NCI-H526 (cell line): Measurements from ENCODE around the gene CEP350.
A peak's percentile ranks its signal among the peaks of the same experiment; 100 is the strongest.
"Not testable (repeated sequence)": the region's sequence is repeated elsewhere in the genome, so short reads cannot be mapped to it uniquely, and the experiment has no call there.

Experiments used
- DNase-seq, 2 experiments: peaks; one replicate each; lab custom pipeline; 2025; lab: John Stamatoyannopoulos, UW

CEP350 gene

DNA sequence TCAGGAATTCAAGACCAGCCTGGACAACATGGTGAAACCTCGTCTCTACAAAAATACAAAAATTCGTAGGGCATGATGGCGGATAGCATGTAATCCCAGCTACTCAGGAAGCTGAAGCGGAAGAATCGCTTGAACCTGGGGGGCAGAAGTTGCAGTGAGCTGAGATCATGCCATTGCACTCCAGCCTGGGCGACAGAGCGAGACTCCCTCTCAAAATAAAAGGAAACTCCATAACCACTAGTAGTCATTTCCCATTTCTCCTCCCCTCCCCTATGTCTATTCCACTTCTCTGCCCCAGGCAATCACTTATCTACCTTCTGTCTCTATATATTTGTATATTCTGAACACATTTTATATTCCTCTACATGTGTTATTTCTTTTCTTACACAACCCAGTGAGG is 4.0 kb upstream of the CEP350 start:
- no peak for DNase-seq

DNA sequence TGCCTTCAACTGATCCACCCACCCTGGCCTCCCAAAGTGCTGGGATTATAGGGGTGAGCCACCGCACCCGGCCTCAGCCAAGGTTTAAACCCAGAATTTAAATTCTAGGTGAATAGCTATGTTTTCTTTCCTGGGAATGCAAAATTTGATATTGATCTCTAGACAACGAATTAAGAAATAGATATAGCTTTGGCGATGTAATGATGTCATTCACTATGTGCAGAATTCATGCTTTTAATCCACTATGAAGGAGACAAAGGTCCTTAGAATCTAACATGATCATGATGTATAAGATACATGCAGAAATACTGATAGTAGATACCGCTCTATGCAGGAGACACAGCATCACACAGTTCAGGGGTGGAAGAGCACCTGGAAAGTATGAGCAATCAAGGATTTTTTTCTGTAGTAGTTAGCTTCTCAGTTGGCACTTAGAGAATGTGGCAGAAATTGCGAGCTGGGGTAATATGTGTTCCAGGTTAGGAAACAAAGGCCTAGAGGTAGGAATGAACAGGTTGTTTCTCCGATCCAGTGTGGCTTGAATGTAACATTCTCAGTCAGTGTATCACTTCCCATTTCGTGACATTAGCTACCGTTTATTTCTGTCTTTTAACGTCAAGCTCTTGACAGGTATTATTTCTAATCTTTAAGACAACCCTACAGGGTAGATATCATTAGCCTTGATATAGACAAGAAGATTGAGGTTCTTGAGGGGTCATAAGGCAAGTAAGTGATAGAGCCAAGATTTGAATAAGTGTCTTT is 3.0 kb upstream of the CEP350 start:
- DNase-seq = no peak

DNA sequence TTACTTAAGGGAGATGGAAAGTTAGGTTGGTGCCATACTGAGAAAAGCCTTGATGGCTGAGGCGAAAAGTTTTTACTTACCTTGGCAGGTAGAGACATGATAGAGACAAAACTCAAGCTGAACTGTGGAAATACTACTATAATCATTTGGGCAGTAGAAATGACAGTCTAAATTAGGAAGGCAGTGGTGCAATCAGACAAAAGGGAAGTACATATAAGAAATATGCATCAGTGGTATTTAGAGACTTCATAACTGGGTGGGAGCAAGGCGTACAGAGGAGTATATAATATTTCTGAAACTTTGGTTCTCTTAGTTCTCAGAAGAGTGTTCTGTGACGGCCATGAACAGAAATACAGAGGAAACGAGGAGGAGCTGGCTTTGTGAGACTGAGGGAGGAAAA is 2.4 kb upstream of the CEP350 start:
- no peak for DNase-seq

DNA sequence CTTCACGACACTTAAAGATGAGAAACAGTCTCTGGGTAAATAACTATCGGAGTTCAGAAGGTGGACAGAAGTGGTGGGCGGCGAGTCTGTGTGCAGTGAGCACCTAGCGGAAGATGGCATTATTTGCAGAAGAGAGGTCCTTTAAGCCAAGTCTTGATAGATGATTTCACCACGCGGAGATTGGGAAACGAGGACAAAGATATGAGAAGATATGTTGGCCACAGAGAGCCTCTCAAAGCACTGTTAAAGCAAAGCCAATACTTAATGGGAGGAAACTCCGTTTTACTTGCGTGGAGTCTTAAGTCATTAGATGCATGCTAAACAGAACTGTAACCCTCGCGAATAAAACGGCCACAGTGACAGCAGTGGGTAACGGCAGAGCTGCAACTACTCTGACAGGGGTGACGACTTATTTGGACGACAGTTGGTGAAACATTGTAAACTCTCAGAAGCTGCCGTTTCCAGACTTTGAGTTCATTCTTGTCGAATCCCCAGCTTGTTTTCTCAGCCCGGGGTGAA is 577 bp upstream of the CEP350 start:
- DNase-seq = peak; percentile 92 to 93

DNA sequence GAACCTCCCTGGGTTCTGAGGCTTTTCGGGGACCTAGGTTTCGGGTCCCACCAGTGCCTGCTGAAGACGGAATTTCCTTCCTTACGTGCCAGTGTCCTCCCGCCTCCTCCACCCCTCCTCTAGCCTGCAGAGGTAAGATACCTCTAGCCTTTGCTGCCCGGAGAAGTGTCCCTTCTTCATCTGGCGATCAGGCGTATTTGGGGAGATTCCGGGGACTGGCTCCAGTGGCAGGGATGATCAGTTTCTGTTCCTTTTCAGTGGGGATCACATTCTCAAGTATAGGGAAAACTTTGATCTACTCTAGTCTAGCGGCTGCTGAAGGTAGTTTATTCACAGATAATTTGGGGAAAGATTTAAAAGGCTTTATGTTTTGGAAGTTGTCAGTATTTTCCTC is 674 bp downstream of the CEP350 start:
- peak in 1 of 2 experiments; percentile 77 for DNase-seq

DNA sequence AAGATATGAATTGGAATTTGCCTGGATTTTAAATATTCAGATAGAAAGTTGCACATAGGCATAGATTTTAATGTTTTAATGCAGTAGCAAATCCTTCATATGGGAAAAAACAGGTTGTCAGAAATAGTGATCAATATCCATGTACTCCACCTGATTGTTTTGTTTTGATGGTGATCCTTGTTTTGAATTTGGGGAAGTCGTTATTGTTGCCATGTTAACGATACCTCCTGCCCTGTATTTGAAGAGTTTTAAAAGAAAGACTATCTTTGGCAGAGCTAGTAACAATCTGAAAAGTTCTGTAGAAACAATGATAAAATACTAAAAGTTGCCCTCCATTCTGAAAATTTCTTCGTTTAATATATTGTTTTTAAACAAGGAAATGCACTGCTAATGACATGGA is 1.1 kb downstream of the CEP350 start:
- DNase-seq = peak in 1 of 2 experiments; percentile 26

DNA sequence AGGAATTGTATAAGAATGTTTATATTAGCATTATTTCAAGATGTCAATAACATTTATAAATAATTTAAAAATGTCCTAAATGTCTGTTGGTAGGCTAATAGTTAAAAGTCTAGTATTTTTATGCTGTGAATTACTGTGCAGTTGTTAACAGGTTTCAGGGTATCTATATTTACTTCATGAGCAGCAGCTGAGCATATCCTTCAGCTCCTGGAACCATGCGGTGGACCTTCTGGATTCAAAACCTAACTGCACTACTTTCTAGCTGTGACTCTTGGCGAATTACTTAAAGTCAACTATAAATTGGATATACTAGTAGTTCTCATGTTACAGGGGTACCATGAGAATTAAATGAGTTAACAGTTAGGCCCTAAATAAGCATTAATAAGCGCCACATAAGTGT is 3.7 kb downstream of the CEP350 start:
- DNase-seq = no peak

DNA sequence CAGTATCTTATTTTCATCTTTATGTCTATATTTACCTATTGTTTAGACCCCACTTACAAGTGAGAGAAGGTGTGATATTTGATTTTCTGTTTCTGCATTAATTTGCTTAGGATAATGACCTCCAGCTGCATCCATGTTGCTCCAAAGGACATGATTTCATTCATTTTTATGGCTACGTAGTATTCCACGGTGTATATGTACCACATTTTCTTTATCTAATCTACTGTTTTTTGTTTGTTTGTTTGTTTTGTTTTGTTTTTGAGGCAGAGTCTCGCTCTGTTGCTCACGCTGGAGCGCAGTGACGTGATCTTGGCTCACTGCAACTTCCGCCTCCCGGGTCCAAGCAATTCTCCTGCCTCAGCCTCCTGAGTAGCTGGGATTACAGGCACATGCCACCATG is 7.6 kb downstream of the CEP350 start:
- DNase-seq = not testable (repeated sequence)

DNA sequence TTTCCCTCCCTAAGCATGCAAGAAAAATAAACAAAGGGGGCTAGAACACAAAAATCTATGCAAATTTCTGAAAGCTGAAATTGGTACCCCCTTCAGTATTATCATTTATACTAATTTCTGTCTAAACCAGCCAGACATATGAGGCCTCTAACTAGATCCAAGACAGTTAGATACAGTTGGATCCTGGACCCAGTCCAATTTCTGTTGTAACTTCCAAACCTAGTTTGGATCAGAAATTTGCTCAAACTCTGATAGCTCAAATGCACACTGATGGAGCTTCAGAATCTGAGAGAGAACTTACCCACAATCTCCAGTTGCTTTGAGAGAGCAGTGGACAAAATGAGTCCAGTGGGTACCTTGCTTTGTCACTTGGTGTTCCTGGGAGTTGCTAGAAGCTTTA is 11.9 kb downstream of the CEP350 start:
- no peak for DNase-seq

DNA sequence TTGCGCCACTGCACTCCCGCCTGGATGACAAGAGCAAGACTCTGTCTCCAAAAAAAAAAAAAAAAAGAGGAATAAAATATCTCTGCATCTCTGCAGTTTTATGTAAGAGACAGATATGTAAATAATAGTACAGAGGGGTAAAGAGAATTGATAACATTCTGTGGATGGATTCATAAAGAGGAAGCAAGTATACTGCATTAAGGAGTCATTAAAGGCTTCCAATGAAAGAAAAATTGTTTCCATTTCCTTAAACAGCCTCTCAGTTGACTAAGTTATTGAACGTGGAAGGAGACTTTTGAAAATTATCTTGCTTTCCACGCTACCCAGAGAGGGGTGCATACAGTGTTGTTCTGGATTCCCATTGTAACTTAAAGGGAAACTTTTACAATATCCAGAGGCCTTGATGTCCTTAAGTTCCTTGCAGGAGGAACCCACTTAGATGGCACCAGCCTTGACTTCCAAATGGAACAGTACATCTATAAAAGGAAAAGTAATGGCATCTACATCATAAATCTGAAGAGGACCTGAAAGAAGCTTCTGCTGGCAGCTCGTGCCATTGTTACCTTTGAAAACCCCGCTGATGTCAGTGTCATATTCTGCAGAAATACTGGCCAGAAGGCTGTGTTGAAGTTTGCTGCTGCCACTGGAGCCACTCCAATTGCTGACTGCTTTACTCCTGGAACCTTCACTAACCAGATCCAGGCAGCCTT is 13.8 kb downstream of the CEP350 start:
- DNase-seq = no peak

DNA sequence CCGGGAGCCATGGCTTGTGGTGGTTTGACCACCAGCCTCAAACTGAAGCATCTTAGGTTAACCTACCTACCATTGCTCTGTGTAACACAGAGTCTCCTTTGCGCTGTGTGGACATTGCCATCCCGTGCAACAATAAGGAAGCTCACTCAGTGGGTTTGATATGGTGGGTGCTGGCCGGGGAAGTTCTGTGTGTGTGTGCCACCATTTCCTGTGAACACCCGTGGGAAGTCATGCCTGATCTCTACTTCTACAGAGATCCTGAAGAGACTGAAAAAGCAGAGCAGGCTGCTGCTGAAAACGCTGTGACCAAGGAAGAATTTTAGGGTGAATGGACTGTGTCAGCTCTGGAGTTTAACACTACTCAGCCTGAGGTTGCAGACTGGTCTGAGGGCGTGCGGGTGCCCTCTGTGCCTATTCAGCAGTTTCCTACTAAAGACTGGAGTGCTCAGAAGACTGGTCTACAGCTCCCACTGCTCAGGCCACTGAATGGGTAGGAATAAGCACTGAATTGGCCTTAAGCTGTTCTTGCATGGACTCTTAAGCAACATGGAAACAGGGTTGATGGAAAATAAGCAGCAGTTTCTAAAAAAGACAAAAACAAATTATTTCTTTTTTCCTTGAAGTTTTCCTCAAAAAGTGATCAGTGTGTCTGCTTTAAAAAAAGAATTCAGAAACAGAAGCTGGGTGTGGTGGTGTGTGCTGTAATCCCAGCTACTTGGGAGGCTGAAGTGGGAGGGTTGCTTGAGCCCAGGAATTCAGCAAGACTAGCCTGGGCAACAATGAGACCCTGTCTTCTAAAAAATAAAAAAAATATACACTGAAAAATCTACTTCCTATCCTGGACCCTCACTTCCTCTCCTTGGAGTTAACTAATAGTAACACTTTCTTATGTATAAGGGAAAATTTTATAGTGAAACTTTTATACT is 14.6 kb downstream of the CEP350 start:
- DNase-seq = no peak

DNA sequence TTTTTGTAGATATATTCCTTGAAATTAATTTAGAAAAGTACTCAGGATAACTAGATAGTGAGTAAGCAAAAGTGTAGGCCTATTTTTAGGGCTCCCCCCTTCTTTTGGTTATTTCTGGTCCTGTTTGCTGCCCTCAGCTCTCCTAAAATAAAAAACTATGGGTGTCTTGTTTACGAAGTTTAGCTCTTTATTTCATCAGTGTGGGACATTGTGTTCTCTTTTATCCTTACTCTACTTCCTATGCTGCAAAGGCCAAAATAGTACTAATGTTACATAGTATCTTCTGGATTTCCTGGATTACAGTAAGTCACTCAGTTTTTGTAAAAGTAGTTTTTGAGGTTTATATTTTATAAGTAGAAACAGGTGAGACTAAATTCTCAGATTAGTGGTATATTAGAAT is 15.4 kb downstream of the CEP350 start:
- no peak for DNase-seq

DNA sequence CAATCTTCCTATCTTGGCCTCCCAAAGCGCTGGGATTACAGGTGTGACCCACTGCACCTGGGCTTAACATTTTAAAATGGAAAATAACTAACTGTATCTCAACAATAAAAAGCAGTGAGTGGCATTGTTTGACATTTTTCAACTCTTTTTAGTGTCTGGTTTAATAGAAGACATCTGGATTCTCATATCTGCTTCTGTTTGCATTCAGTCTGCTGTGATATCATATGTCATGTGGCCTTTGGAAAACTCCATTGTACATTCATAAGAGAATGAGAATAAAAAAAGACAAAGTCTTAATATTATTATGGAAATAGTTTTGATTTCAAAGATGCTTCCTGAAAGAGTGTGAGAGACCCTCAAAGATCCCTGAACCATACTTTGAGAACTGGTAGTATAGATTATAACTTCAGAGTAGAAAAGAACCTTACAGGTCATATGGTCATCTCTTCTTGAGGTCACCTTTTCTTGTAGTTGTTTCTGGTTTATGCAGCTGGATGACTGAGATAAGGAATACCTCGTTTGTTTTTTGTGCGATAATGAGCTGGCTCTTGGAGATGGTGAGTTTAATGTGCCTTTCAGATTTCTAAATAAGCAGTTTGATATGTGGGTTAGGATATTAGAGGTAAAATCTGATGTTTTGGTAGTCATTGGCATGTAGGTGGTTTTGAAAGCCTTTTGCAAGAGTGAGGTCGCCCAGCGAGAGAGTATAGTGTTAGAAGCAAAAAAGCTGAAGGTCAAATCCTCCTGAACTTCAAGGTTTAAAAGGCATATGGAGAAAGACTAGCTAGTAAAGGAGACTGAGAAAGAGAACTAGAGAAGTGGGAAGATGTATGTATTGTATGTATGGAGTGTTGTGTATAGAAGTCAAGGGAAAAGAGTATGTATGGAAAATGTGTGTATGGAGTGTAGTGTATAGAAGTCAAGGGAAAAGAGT is 17.2 kb downstream of the CEP350 start:
- no peak for DNase-seq

DNA sequence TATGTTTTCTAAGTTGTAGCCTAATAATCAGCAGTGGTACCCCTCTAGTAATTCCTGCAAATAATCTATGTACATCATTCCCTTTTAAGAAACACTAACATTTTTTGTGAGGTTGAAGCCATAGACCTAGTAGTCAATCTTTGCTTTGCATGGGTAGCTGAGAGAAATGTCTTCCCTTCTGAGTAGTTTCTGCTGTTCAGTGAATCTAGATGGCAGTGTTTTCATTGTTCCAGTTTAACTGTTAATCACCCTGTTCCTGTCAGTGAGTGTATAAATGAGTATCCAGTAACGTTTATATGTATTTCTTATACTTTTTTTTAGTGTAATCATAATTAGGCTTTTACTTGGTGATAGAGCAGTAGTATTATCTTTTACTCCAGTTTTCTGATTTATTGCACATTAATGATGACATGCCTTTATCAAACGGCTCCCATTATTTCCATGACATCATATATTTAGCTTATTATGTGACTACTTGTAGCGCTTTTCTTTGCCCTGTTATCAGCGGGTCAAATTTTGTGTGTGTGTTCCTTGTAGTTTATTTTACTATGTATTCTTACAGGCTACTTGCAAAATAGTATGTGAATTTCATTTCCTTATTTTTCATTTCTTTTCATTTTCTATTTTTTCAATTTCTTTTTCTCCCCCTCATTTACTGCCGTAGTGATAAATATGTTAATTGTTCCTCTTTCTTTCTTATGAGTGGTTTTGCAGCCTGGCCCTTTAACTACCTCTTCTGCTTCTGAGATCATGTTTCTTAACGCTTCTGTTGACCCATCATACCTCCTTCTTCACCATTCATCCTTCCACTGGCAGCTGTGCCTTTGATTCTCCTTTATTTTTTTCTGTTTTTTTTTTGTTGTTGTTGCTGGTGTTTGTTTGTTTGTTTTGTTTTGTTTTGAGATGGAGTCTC is 18.8 kb downstream of the CEP350 start:
- DNase-seq = no peak

DNA sequence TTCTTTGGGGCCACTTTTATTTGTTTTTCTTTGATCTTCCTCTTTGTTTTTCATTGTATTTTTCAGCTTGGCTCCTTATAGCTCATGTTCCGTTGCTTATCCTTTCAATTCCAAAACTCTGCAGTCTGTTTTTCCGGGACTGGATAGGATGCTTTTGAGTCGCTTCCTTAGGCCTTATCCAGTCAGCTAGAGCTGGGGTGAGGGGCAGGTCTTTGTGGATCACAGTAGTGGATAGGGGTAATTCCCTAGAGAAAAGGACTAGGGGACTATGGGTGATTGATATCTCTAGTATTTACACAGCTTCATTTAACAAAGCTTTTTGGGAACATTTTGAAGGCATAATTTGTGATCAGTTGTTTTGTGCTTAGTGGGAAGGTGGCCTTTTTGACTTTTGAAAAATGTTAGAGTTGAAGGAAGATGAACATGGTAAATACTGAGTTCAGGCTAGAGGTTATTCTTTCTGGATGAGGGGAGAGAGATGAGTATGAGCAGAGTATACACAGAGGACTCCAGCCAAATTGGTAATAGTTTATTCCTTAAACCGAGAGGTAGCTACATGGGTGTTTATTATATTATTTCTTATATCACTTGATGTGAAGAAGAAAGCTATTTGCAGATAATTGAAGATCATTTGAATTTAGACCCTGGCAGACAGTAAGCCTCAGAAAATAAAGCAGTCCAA is 22.5 kb downstream of the CEP350 start:
- peak; percentile 36 to 68 for DNase-seq

DNA sequence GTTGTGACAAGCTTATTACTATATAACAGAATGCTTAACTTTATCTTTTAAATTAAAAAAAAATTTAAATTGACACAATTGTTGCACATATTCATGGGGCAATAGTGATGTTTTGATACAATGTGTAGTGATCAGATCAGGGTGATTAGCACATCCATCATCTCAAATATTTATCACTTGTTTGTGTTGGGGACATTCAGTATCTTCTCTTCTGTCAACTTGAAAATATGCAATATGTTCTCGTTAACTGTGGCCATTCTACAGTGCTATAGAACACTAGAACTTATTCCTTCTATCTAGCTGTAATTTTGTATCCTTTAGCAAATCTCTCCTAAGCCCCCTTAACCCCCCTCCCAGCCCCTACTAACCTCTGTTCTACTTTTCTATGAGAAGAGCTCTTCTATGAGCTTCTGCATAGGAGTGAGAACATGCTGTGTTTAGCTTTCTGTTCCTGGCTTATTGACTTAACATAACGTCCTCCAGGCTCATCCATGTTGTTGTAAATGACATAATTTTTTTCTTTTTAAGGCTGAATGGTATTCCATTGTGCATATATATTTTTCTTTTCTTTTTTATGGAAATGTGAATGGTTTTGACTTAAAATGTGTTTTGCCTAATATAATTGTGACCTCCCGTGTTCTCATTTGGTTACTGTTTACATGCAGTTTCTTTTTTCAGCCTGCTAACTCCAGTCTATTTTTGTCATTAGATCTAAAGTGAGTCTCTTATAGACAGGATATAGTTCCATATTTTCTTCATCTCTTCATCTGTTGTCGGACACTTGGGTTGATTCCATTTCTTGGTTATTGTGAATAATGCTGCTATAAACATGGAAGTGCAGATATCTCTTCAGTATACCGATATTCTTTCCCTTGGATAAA is 23.8 kb downstream of the CEP350 start:
- DNase-seq = peak in 1 of 2 experiments; percentile 64

DNA sequence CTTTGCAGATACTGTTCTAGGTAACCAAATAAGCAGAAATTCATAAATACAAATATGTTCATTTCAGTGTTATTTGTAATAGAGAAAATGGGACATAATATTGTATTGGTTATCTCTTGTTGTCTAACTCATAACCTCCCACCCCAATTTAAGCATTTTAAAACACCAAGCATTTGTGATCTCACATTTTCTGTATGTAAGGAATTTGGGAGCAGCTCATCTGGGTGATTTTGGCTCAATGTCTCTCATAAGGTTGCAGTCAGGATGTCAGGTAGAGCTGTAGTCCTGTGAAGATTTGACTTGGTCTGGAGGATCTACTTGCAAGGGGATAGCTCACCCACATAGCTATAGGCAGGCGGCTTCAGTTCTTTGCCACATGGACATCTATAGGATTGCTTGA is 29.5 kb downstream of the CEP350 start:
- DNase-seq = no peak

DNA sequence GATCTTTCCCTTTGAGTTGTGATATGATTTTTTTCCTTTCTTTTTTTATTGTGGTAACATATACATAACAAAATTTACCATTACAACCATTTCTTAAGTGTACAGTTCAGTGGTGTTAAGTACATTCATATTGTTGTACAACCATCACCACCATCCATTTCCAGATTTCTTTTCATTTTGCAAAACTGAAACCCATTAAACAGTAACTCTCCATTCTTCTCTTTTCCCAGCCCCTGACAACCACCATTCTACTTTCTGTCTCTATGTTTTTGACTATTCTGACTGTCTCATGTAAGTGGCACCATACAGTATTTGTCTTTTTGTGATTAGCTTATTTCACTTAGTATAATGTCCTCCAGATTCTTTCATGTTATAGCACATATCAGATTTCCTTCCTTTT is 30.3 kb downstream of the CEP350 start:
- DNase-seq = no peak

DNA sequence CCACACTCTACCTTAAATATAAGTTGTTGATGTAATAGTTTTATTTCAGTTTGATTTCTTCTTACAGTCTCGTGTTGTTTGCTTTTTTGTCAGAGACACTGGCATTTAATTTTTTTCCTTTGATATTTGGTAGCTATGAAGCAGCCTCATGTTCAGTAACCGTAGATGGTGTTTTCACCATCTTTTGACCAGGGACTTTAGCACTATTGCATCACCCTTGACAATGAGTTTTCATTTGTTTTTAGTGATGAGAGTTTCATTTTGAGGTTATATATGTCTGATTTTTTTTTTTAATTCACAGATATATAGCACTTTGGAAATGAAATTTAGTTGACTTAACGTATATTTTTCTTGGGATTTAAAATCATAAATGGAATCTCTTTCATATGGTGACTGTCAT is 36.2 kb downstream of the CEP350 start:
- DNase-seq = no peak
